ENCODE data around the gene IRAK3.

GRCh38 chr12:66273147-66273546 lies 84.1 kb downstream of the IRAK3 start:
- TF ChIP-seq CTCF (IDR thresholded peaks at IDR 0.05): no peak
- no peak for TF ChIP-seq POLR2AphosphoS5 (IDR thresholded peaks at IDR 0.05)
